Measurements from ENCODE around the gene CENPN.
A peak's percentile ranks its signal among the peaks of the same experiment; 100 is the strongest.

The CENPN gene

DNA sequence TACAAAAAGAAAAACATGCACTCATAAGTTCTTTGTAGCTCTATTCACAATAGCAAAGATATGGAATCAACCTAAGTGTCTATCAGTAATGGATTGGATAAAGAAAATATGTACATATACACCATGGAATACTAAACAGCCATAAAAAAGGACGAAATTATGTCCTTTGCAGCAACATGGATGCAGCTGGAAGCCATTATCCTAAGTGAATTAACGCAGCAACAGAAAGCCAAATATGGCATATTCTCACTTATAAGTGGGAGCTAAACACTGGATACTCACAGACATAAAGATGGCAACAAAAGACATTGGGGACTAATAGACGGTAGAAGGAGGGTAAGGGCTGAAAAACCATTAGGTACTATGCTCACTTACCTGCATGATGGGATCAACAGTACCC, 6.1 kb upstream of the CENPN start:
- Histone ChIP-seq H3K4me1 (ENCODE audit: control insufficient read depth in 2 of 2, insufficient read depth in 2 of 2, low read length in 2 of 2) (peaks cover 19 to 26% of the 10 kb centered on the region in 2 donors), H3K4me3 (ENCODE audit: low read length in 2 of 2) (no peak overlapping the region), H3K36me3 (ENCODE audit: control insufficient read depth in 2 of 2, insufficient read depth in 2 of 2, low read length in 2 of 2) (no peaks in the 10 kb centered on the region), H3K9ac (ENCODE audit: low read depth in 1 of 2, low read length in 2 of 2) (no peak overlapping the region), H3K9me3 (ENCODE audit: control insufficient read depth in 2 of 2, low read length in 2 of 2) (no peaks in the 10 kb centered on the region), H3K27me3 (ENCODE audit: control insufficient read depth in 2 of 2, insufficient read depth in 2 of 2, low read length in 2 of 2) (no peaks in the 10 kb centered on the region), H3K27ac (ENCODE audit: low read depth in 2 of 2, low read length in 2 of 2) (no peak overlapping the region)

GRCh38 chr16:81001330-81001729, 5.7 kb upstream of the CENPN start:
- Histone ChIP-seq H3K36me3 (ENCODE audit: control insufficient read depth in 2 of 2, insufficient read depth in 2 of 2, low read length in 2 of 2) (no peaks in the 10 kb centered on the region), H3K4me3 (ENCODE audit: low read length in 2 of 2) (no peak overlapping the region), H3K9me3 (ENCODE audit: control insufficient read depth in 2 of 2, low read length in 2 of 2) (no peaks in the 10 kb centered on the region), H3K27me3 (ENCODE audit: control insufficient read depth in 2 of 2, insufficient read depth in 2 of 2, low read length in 2 of 2) (no peaks in the 10 kb centered on the region), H3K27ac (ENCODE audit: low read depth in 2 of 2, low read length in 2 of 2) (no peak overlapping the region), H3K9ac (ENCODE audit: low read depth in 1 of 2, low read length in 2 of 2) (no peak overlapping the region), H3K4me1 (ENCODE audit: control insufficient read depth in 2 of 2, insufficient read depth in 2 of 2, low read length in 2 of 2) (peaks cover 21 to 26% of the 10 kb centered on the region in 2 donors)

DNA sequence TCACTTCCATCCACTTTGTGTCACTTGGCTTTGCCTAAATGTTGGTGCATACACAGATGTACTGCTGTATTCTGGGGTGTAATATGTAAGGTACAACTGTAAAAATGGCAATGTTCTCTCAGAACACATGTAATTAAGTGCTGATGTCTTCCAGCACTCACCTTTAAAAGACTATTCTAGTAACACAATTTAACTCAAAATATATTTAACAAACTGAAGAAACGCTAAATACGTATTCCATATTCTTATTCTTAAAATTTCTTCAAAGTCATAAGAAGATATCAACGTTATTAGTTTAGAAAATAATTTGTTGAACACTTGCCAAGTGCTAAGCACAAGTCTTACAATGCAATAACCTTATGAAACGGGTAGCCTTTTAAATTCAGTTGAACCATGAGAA, 4.0 kb upstream of the CENPN start:
- no peak overlapping the region for H3K27ac ChIP-seq (ENCODE audit: low read depth in 2 of 2, low read length in 2 of 2)

GRCh38 chr16:81003610-81004460, 3.2 kb upstream of the CENPN start:
- Histone ChIP-seq H3K9me3 (ENCODE audit: control insufficient read depth in 2 of 2, low read length in 2 of 2) (no peaks in the 10 kb centered on the region), H3K36me3 (ENCODE audit: control insufficient read depth in 2 of 2, insufficient read depth in 2 of 2, low read length in 2 of 2) (no peaks in the 10 kb centered on the region), H3K9ac (ENCODE audit: low read depth in 1 of 2, low read length in 2 of 2) (peak overlapping the region; percentile 10 to 49), H3K4me1 (ENCODE audit: control insufficient read depth in 2 of 2, insufficient read depth in 2 of 2, low read length in 2 of 2) (peaks cover 17 to 22% of the 10 kb centered on the region in 2 donors), H3K27ac (ENCODE audit: low read depth in 2 of 2, low read length in 2 of 2) (peak overlapping the region; percentile 48 to 58), H3K4me3 (ENCODE audit: low read length in 2 of 2) (peak overlapping the region; percentile 48 to 66), H3K27me3 (ENCODE audit: control insufficient read depth in 2 of 2, insufficient read depth in 2 of 2, low read length in 2 of 2) (no peaks in the 10 kb centered on the region)

More for the DNA sequence above, 4.0 kb upstream of the CENPN start:
- Histone ChIP-seq H3K27me3 (ENCODE audit: control insufficient read depth in 2 of 2, insufficient read depth in 2 of 2, low read length in 2 of 2) (no peaks in the 10 kb centered on the region), H3K9ac (ENCODE audit: low read depth in 1 of 2, low read length in 2 of 2) (no peak overlapping the region), H3K36me3 (ENCODE audit: control insufficient read depth in 2 of 2, insufficient read depth in 2 of 2, low read length in 2 of 2) (no peaks in the 10 kb centered on the region), H3K9me3 (ENCODE audit: control insufficient read depth in 2 of 2, low read length in 2 of 2) (no peaks in the 10 kb centered on the region), H3K4me3 (ENCODE audit: low read length in 2 of 2) (no peak overlapping the region), H3K4me1 (ENCODE audit: control insufficient read depth in 2 of 2, insufficient read depth in 2 of 2, low read length in 2 of 2) (peaks cover 18% of the 10 kb centered on the region in 2 donors)

- no peaks in the 10 kb centered on the region for H3K27me3 ChIP-seq (ENCODE audit: control insufficient read depth in 2 of 2, insufficient read depth in 2 of 2, low read length in 2 of 2)
- H3K9ac ChIP-seq (ENCODE audit: low read depth in 1 of 2, low read length in 2 of 2) = peak overlapping the region in 1 of 2 donors; percentile 49
- H3K9me3 ChIP-seq (ENCODE audit: control insufficient read depth in 2 of 2, low read length in 2 of 2) = no peaks in the 10 kb centered on the region
- H3K4me3 ChIP-seq (ENCODE audit: low read length in 2 of 2) = peak overlapping the region; percentile 48 to 66
- no peaks in the 10 kb centered on the region for H3K36me3 ChIP-seq (ENCODE audit: control insufficient read depth in 2 of 2, insufficient read depth in 2 of 2, low read length in 2 of 2)
- peak overlapping the region; percentile 48 to 58 for H3K27ac ChIP-seq (ENCODE audit: low read depth in 2 of 2, low read length in 2 of 2)
- H3K4me1 ChIP-seq (ENCODE audit: control insufficient read depth in 2 of 2, insufficient read depth in 2 of 2, low read length in 2 of 2) = peaks cover 17 to 22% of the 10 kb centered on the region in 2 donors
Observed at GRCh38 chr16:81004646-81005353, 2.2 kb upstream of the CENPN start.

DNA sequence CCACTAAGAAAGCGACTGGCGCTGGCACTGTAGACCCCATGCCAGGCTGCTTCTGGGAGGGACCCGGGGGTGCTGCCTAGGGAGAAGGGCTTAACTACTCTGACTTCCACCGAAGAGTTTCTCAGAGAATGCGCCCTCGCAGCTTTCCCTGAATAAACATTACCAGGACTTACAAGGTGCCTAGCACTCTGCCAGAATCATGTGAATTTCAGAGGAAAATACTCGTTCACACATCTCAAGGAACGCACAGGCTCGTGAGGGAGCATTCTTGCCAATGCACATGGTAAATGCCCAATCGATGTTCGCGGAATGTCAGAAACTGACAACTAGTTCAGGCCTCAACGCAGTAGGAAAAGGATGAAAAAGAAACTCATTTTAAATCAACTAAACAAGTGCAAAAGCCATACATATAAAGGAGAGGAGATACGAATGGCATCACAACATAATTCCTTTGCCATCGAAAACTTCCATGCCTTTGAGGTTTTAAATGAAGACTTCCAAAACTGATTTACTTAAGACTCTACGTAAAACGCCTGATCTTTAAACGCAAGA, 1.3 kb upstream of the CENPN start:
- peak overlapping the region; percentile 86 to 99 for H3K4me3 ChIP-seq (ENCODE audit: low read length in 2 of 2)
- peak overlapping the region; percentile 98 to 100 for H3K9ac ChIP-seq (ENCODE audit: low read depth in 1 of 2, low read length in 2 of 2)
- H3K9me3 ChIP-seq (ENCODE audit: control insufficient read depth in 2 of 2, low read length in 2 of 2) = no peaks in the 10 kb centered on the region
- no peaks in the 10 kb centered on the region for H3K27me3 ChIP-seq (ENCODE audit: control insufficient read depth in 2 of 2, insufficient read depth in 2 of 2, low read length in 2 of 2)
- H3K4me1 ChIP-seq (ENCODE audit: control insufficient read depth in 2 of 2, insufficient read depth in 2 of 2, low read length in 2 of 2) = peaks cover 17 to 22% of the 10 kb centered on the region in 2 donors
- peak overlapping the region; percentile 100 for H3K27ac ChIP-seq (ENCODE audit: low read depth in 2 of 2, low read length in 2 of 2)
- H3K36me3 ChIP-seq (ENCODE audit: control insufficient read depth in 2 of 2, insufficient read depth in 2 of 2, low read length in 2 of 2) = no peaks in the 10 kb centered on the region

GRCh38 chr16:81006211-81006812, 702 bp upstream of the CENPN start:
- H3K4me1 ChIP-seq (ENCODE audit: control insufficient read depth in 2 of 2, insufficient read depth in 2 of 2, low read length in 2 of 2) = peaks cover 16 to 22% of the 10 kb centered on the region in 2 donors
- peak overlapping the region; percentile 86 to 99 for H3K4me3 ChIP-seq (ENCODE audit: low read length in 2 of 2)
- H3K9me3 ChIP-seq (ENCODE audit: control insufficient read depth in 2 of 2, low read length in 2 of 2) = no peaks in the 10 kb centered on the region
- H3K36me3 ChIP-seq (ENCODE audit: control insufficient read depth in 2 of 2, insufficient read depth in 2 of 2, low read length in 2 of 2) = no peaks in the 10 kb centered on the region
- H3K27me3 ChIP-seq (ENCODE audit: control insufficient read depth in 2 of 2, insufficient read depth in 2 of 2, low read length in 2 of 2) = no peaks in the 10 kb centered on the region
- H3K27ac ChIP-seq (ENCODE audit: low read depth in 2 of 2, low read length in 2 of 2) = peak overlapping the region; percentile 100
- peak overlapping the region; percentile 98 to 100 for H3K9ac ChIP-seq (ENCODE audit: low read depth in 1 of 2, low read length in 2 of 2)

- peaks cover 11 to 18% of the 10 kb centered on the region in 2 donors for H3K4me1 ChIP-seq (ENCODE audit: control insufficient read depth in 2 of 2, insufficient read depth in 2 of 2, low read length in 2 of 2)
- no peaks in the 10 kb centered on the region for H3K27me3 ChIP-seq (ENCODE audit: control insufficient read depth in 2 of 2, insufficient read depth in 2 of 2, low read length in 2 of 2)
- peak overlapping the region in 1 of 2 donors; percentile 100 for H3K9ac ChIP-seq (ENCODE audit: low read depth in 1 of 2, low read length in 2 of 2)
- peaks cover 3% of the 10 kb centered on the region in 2 donors for H3K36me3 ChIP-seq (ENCODE audit: control insufficient read depth in 2 of 2, insufficient read depth in 2 of 2, low read length in 2 of 2)
- H3K9me3 ChIP-seq (ENCODE audit: control insufficient read depth in 2 of 2, low read length in 2 of 2) = no peaks in the 10 kb centered on the region
- peak overlapping the region; percentile 100 for H3K27ac ChIP-seq (ENCODE audit: low read depth in 2 of 2, low read length in 2 of 2)
- peak overlapping the region; percentile 86 to 99 for H3K4me3 ChIP-seq (ENCODE audit: low read length in 2 of 2)
Observed at GRCh38 chr16:81008505-81008789, 1.4 kb downstream of the CENPN start.

- Histone ChIP-seq H3K27me3 (ENCODE audit: control insufficient read depth in 2 of 2, insufficient read depth in 2 of 2, low read length in 2 of 2) (no peaks in the 10 kb centered on the region), H3K9me3 (ENCODE audit: control insufficient read depth in 2 of 2, low read length in 2 of 2) (no peaks in the 10 kb centered on the region), H3K4me3 (ENCODE audit: low read length in 2 of 2) (no peak overlapping the region), H3K4me1 (ENCODE audit: control insufficient read depth in 2 of 2, insufficient read depth in 2 of 2, low read length in 2 of 2) (peaks cover 0 to 5% of the 10 kb centered on the region in 2 donors), H3K9ac (ENCODE audit: low read depth in 1 of 2, low read length in 2 of 2) (no peak overlapping the region), H3K36me3 (ENCODE audit: control insufficient read depth in 2 of 2, insufficient read depth in 2 of 2, low read length in 2 of 2) (peaks cover 11 to 16% of the 10 kb centered on the region in 2 donors), H3K27ac (ENCODE audit: low read depth in 2 of 2, low read length in 2 of 2) (no peak overlapping the region)
Observed at GRCh38 chr16:81012974-81013373, 6.0 kb downstream of the CENPN start.

GRCh38 chr16:81014672-81015071, 7.7 kb downstream of the CENPN start:
- H3K4me3 ChIP-seq (ENCODE audit: low read length in 2 of 2) = no peak overlapping the region
- no peak overlapping the region for H3K27ac ChIP-seq (ENCODE audit: low read depth in 2 of 2, low read length in 2 of 2)
- no peaks in the 10 kb centered on the region for H3K27me3 ChIP-seq (ENCODE audit: control insufficient read depth in 2 of 2, insufficient read depth in 2 of 2, low read length in 2 of 2)
- no peaks in the 10 kb centered on the region for H3K4me1 ChIP-seq (ENCODE audit: control insufficient read depth in 2 of 2, insufficient read depth in 2 of 2, low read length in 2 of 2)
- H3K9me3 ChIP-seq (ENCODE audit: control insufficient read depth in 2 of 2, low read length in 2 of 2) = no peaks in the 10 kb centered on the region
- H3K9ac ChIP-seq (ENCODE audit: low read depth in 1 of 2, low read length in 2 of 2) = no peak overlapping the region
- peaks cover 11 to 26% of the 10 kb centered on the region in 2 donors for H3K36me3 ChIP-seq (ENCODE audit: control insufficient read depth in 2 of 2, insufficient read depth in 2 of 2, low read length in 2 of 2)

Measured in mucosa of rectum (tissue), 2 donors.